ENCODE results near the gene SLC38A10.
A peak's percentile ranks its signal among the peaks of the same experiment; 100 is the strongest.
"Not testable (repeated sequence)": the region's sequence is repeated elsewhere in the genome, so short reads cannot be mapped to it uniquely, and the experiment has no call there.

Gene SLC38A10

DNA sequence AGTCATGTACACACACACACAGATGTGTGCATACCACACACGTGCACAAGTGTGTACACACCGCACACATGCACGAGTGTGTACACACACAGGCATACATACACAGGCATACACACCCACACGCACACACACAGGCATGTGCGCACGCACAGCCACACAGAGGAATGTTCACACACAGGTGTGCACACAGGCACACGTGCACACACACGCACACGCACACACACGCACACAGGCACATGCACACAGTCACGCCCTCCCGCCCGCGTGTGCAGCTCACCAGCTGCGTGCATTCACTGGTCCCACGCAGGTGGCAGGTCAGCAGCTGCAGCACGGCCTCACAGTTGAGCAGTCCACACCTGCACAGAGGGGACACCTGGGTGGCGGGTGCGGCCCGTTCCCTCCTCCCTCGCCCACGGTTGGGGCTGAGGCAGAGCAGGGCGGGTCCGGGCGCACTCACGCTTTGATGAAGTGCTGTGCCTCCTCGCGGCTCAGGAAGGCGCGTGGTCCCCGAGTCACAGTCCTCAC is 63.9 kb downstream of the SLC38A10 start:
- H3K27ac ChIP-seq: no peak overlapping the region
- TF ChIP-seq, protein P1, sequence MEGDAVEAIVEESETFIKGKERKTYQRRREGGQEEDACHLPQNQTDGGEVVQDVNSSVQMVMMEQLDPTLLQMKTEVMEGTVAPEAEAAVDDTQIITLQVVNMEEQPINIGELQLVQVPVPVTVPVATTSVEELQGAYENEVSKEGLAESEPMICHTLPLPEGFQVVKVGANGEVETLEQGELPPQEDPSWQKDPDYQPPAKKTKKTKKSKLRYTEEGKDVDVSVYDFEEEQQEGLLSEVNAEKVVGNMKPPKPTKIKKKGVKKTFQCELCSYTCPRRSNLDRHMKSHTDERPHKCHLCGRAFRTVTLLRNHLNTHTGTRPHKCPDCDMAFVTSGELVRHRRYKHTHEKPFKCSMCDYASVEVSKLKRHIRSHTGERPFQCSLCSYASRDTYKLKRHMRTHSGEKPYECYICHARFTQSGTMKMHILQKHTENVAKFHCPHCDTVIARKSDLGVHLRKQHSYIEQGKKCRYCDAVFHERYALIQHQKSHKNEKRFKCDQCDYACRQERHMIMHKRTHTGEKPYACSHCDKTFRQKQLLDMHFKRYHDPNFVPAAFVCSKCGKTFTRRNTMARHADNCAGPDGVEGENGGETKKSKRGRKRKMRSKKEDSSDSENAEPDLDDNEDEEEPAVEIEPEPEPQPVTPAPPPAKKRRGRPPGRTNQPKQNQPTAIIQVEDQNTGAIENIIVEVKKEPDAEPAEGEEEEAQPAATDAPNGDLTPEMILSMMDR (IDR thresholded peaks at IDR 0.05; ENCODE audit: low read depth, low read length): no peak
- peaks cover 36% of the 10 kb centered on the region for H3K36me3 ChIP-seq
- no peak for DNase-seq
- no peak overlapping the region for H3K4me3 ChIP-seq (ENCODE audit: low read depth, low read length)
- H3K9me3 ChIP-seq (ENCODE audit: severe bottlenecking): peaks cover 2% of the 10 kb centered on the region
- no peaks in the 10 kb centered on the region for H3K27me3 ChIP-seq (ENCODE audit: insufficient read depth, low read depth, severe bottlenecking)

GRCh38 chr17:81230043-81230820 is 64.9 kb downstream of the SLC38A10 start:
- Histone ChIP-seq H3K36me3 (peaks cover 36% of the 10 kb centered on the region), H3K27ac (no peak overlapping the region)
- TF ChIP-seq, protein P1 (IDR thresholded peaks at IDR 0.05; ENCODE audit: low read depth, low read length): peak; percentile 91

DNA sequence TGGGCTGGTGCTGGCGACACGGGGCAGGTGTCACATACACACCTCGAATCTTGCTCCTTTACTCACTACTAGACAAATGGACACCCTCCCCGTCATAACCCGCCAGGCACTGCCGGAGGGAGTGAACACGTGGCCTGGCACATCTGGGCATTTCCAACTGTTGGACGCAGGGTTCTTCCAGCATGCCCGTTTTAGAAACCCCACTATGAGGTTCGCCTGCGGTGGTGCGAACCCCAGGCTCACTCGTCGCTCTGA is 65.5 kb downstream of the SLC38A10 start:
- TF ChIP-seq, protein P1 (IDR thresholded peaks at IDR 0.05; ENCODE audit: low read depth, low read length): no peak

More at GRCh38 chr17:81230043-81230820, 64.9 kb downstream of the SLC38A10 start:
- peak; percentile 75 for DNase-seq
- peaks cover 2% of the 10 kb centered on the region for H3K9me3 ChIP-seq (ENCODE audit: severe bottlenecking)
- H3K4me3 ChIP-seq (ENCODE audit: low read depth, low read length): no peak overlapping the region
- H3K27me3 ChIP-seq (ENCODE audit: insufficient read depth, low read depth, severe bottlenecking): no peaks in the 10 kb centered on the region

DNA sequence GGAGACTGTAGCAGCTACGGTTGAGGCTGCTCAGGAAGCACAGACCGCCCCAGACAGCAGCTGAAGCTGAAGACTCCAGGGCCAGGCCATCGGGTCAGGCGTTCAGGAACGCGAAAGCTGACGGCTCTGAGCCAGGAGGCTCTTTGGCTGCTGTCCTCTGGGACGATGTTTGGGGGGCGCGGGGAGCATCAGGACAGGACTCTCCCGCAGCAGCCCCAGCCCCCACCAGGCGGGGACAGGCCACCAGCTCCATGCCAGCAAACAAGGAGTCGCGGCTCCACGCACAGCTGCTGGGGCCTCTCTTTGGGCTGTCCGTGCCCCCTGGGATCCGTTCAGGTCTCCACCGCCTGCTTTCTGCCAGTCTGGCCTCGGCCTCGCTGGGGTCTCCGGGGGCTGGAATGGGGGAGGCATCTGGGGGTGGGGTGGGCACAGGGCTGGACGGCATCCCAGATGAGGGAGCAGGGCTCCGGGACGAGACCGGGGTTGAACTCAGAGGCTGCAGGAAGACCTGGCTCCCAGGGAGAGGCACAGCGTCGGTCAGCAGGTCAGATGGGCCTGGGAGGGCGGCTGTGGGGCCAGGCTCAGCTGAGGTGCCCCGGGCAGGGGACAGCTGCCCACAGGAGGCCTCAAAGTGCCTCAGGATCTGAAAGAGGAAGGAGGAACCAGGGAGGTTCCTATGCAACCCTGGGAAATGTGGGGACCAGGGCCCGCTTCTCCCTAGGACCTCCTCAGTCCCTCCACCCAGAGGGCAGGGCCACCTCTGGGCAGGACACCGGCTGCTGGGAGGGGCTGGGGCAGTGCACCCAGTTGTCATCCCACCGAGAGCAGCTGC is 66.1 kb downstream of the SLC38A10 start:
- Histone ChIP-seq H3K9me3 (ENCODE audit: severe bottlenecking) (peaks cover 2% of the 10 kb centered on the region), H3K27ac (no peak overlapping the region), H3K4me3 (ENCODE audit: low read depth, low read length) (no peak overlapping the region), H3K27me3 (ENCODE audit: insufficient read depth, low read depth, severe bottlenecking) (no peaks in the 10 kb centered on the region), H3K36me3 (peaks cover 36% of the 10 kb centered on the region)
- DNase-seq: no peak
- TF ChIP-seq, protein P1 (IDR thresholded peaks at IDR 0.05; ENCODE audit: low read depth, low read length): no peak

More for the DNA sequence above, 65.5 kb downstream of the SLC38A10 start:
- no peak for DNase-seq
- Histone ChIP-seq H3K4me3 (ENCODE audit: low read depth, low read length) (no peak overlapping the region), H3K27ac (no peak overlapping the region), H3K9me3 (ENCODE audit: severe bottlenecking) (peaks cover 2% of the 10 kb centered on the region), H3K27me3 (ENCODE audit: insufficient read depth, low read depth, severe bottlenecking) (no peaks in the 10 kb centered on the region), H3K36me3 (peaks cover 36% of the 10 kb centered on the region)

DNA sequence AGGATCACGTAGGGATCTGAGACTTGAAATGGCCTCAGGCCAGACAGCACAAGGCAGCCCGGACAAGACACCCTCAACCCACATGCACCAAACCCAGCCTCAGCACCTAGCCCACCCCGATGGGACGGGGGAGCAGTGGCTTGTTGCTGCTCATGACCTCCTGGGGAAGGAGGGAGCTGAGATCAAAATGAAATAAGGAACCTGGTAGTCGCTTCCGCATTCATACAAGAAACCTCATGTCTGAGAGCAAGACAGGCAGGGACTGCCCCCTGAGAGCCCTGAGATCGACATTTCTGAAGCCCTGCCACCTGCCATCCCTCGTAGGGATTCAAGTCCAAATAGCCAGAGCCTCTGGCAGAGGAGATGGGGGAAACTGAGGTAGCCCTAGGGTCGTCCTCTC is 66.7 kb downstream of the SLC38A10 start:
- no peak overlapping the region for H3K27ac ChIP-seq
- no peaks in the 10 kb centered on the region for H3K27me3 ChIP-seq (ENCODE audit: insufficient read depth, low read depth, severe bottlenecking)
- DNase-seq: no peak
- H3K9me3 ChIP-seq (ENCODE audit: severe bottlenecking): peaks cover 3% of the 10 kb centered on the region
- peaks cover 34% of the 10 kb centered on the region for H3K36me3 ChIP-seq
- H3K4me3 ChIP-seq (ENCODE audit: low read depth, low read length): no peak overlapping the region
- TF ChIP-seq, protein P1 (IDR thresholded peaks at IDR 0.05; ENCODE audit: low read depth, low read length): no peak

- peaks cover 26% of the 10 kb centered on the region for H3K36me3 ChIP-seq
- not testable (repeated sequence) for H3K27ac ChIP-seq; H3K4me3 ChIP-seq (ENCODE audit: low read depth, low read length); DNase-seq; H3K27me3 ChIP-seq (ENCODE audit: insufficient read depth, low read depth, severe bottlenecking); H3K9me3 ChIP-seq (ENCODE audit: severe bottlenecking)
Measured at GRCh38 chr17:81227630-81228029, 67.5 kb downstream of the SLC38A10 start.

Measured in WERI-Rb-1 (cell line).